ENCODE results near the gene NAA10.

Gene NAA10

GRCh38 chrX:153885968-153886903 is 48.6 kb downstream of the NAA10 start, which contains the start of gene L1CAM:
Gene L1CAM (minus strand): TSS chrX:153886173. CDS start chrX:153875836, 10,337 bp downstream.
- no peak for DNase-seq (ENCODE audit: low read depth in 2 of 3, low spot score in 2 of 3)

- DNase-seq (ENCODE audit: low read depth in 2 of 3, low spot score in 2 of 3) = no peak
These were observed 49.5 kb downstream of the NAA10 start for GRCh38 chrX:153885208-153885787.

- DNase-seq (ENCODE audit: low read depth in 2 of 3, low spot score in 2 of 3) = no peak
These were observed 50.2 kb downstream of the NAA10 start for GRCh38 chrX:153884590-153884989.

- no peak for DNase-seq (ENCODE audit: low read depth in 2 of 3, low spot score in 2 of 3)
These were observed 50.7 kb downstream of the NAA10 start for GRCh38 chrX:153884136-153884535.

GRCh38 chrX:153883163-153883843 is 51.5 kb downstream of the NAA10 start:
- no peak for DNase-seq (ENCODE audit: low read depth in 2 of 3, low spot score in 2 of 3)

- no peak for DNase-seq (ENCODE audit: low read depth in 2 of 3, low spot score in 2 of 3)
These were observed 52.3 kb downstream of the NAA10 start for GRCh38 chrX:153882557-153882956.

GRCh38 chrX:153882086-153882498 is 52.7 kb downstream of the NAA10 start:
- DNase-seq (ENCODE audit: low read depth in 2 of 3, low spot score in 2 of 3) = no peak

GRCh38 chrX:153881281-153881680 is 53.6 kb downstream of the NAA10 start:
- DNase-seq (ENCODE audit: low read depth in 2 of 3, low spot score in 2 of 3) = no peak

- DNase-seq (ENCODE audit: low read depth in 2 of 3, low spot score in 2 of 3) = no peak
These were observed 54.4 kb downstream of the NAA10 start for GRCh38 chrX:153880440-153880815.

GRCh38 chrX:153879741-153880439 is 54.9 kb downstream of the NAA10 start:
- no peak for DNase-seq (ENCODE audit: low read depth in 2 of 3, low spot score in 2 of 3)

Measured in activated CD8-positive, alpha-beta memory T cell treated with anti-CD3 and anti-CD28 coated beads for 48 hours (primary cell).